ENCODE results near the gene GTF3C6. TPM values are rescaled to one million over a fixed set of nuclear protein-coding genes. Genes with fewer than 3 reads are reported as not detected.

GTF3C6 gene
- total RNA-seq, 2 experiments from 2014 or later: 60.9 to 65.4 TPM

Other genes starting within 250 kb of the GTF3C6 start
- gene CDK19, start 143.2 kb upstream of the GTF3C6 start, total RNA-seq: 10 to 100 TPM; 25.3 to 30.0 TPM
- 10 to 100 TPM; 60.0 to 61.2 TPM for gene AMD1, start 83.9 kb upstream of the GTF3C6 start, total RNA-seq
- gene RPF2, start 23.3 kb downstream of the GTF3C6 start, total RNA-seq: 10 to 100 TPM; 19.1 to 19.6 TPM
- gene SLC16A10, start 128.8 kb downstream of the GTF3C6 start, total RNA-seq: 1 to 10 TPM; 6.8 to 7.1 TPM